Head of caudate nucleus (tissue), 42 donors: ENCODE data around the gene TAGLN2.

Source experiments
- DNase-seq, 42 donors: peaks; one replicate each; pipeline versions ENCODE4 v3.0.0 to v3.0.0-alpha.2; 2020 to 2021; ENCODE audit warnings: mixed read lengths in 7 of 42
- intact Hi-C: fragments of 100-400 bp; cut with DNase I; formaldehyde crosslinking; loops from one replicate; pipeline ENCODE4 v1.15.0; 2022

The TAGLN2 gene

GRCh38 chr1:159891275-159892157, 33.8 kb downstream of the TAGLN2 start:
- intact Hi-C loops, result loop anchor here (5.0 kb wide), 1 partner anchor 94 kb away; no protein-coding TSS in a partner anchor
- DNase-seq, result peak; percentile 65 to 92 (median 85)

GRCh38 chr1:159890390-159890789, 34.9 kb downstream of the TAGLN2 start:
- intact Hi-C loops, result loop anchor here (5.0 kb wide), 1 partner anchor 93 kb away; no protein-coding TSS in a partner anchor
- DNase-seq, result no peak

GRCh38 chr1:159889821-159890252, 35.5 kb downstream of the TAGLN2 start:
- intact Hi-C loops, result loop anchor here (5.0 kb wide), 1 partner anchor 93 kb away; no protein-coding TSS in a partner anchor
- DNase-seq, result peak in 6 of 42 donors; percentile 7 to 28 (median 22)

GRCh38 chr1:159889202-159889601, 36.1 kb downstream of the TAGLN2 start:
- DNase-seq, result no peak
- intact Hi-C loops, result no loop called here

GRCh38 chr1:159884296-159884695, 41.0 kb downstream of the TAGLN2 start:
- intact Hi-C loops, result no loop called here
- DNase-seq, result no peak

GRCh38 chr1:159883134-159883533, 42.2 kb downstream of the TAGLN2 start:
- intact Hi-C loops, result no loop called here
- DNase-seq, result no peak

GRCh38 chr1:159882527-159882862, 42.8 kb downstream of the TAGLN2 start:
- intact Hi-C loops, result no loop called here

GRCh38 chr1:159881622-159882526, 43.4 kb downstream of the TAGLN2 start:
- peak in 7 of 42 donors; percentile 11 to 51 (median 35) for DNase-seq
- intact Hi-C loops, result no loop called here

More at GRCh38 chr1:159882527-159882862, 42.8 kb downstream of the TAGLN2 start:
- no peak for DNase-seq

- no peak for DNase-seq
- intact Hi-C loops, result no loop called here
These were observed 44.9 kb downstream of the TAGLN2 start for GRCh38 chr1:159880430-159880829.

- no peak for DNase-seq
- intact Hi-C loops, result no loop called here
These were observed 45.3 kb downstream of the TAGLN2 start for GRCh38 chr1:159879977-159880376.

- DNase-seq, result peak in 1 of 42 donors; percentile 30
- intact Hi-C loops, result no loop called here
These were observed 46.2 kb downstream of the TAGLN2 start for GRCh38 chr1:159879136-159879535.

GRCh38 chr1:159877695-159878444, 47.4 kb downstream of the TAGLN2 start:
- DNase-seq, result no peak
- intact Hi-C loops, result no loop called here

GRCh38 chr1:159873530-159874143, 51.7 kb downstream of the TAGLN2 start:
- no peak for DNase-seq
- intact Hi-C loops, result no loop called here

GRCh38 chr1:159872891-159873290, 52.4 kb downstream of the TAGLN2 start:
- no peak for DNase-seq
- intact Hi-C loops, result no loop called here

GRCh38 chr1:159870704-159871103, 54.6 kb downstream of the TAGLN2 start:
- no peak for DNase-seq
- intact Hi-C loops, result no loop called here

- DNase-seq, result no peak
- intact Hi-C loops, result no loop called here
These were observed 55.7 kb downstream of the TAGLN2 start for GRCh38 chr1:159869607-159870006.

- intact Hi-C loops, result no loop called here
- DNase-seq, result no peak
These were observed 56.1 kb downstream of the TAGLN2 start for GRCh38 chr1:159869173-159869572.

GRCh38 chr1:159868766-159869165, 56.5 kb downstream of the TAGLN2 start:
- intact Hi-C loops, result no loop called here
- no peak for DNase-seq
